ENCODE results near the gene SAP30BP. TPM values are rescaled to one million over a fixed set of nuclear protein-coding genes. Genes with fewer than 3 reads are reported as not detected.

SAP30BP gene
- total RNA-seq, 1 experiment from 2014 or later: 89.7 TPM

- Histone ChIP-seq H2BK120ac (ENCODE audit: low read depth, low read length, poor library complexity, severe bottlenecking) (no peak overlapping the region), H3K23me2 (ENCODE audit: insufficient read length, low read depth, low read length, poor library complexity, severe bottlenecking) (no peaks in the 10 kb centered on the region), H3K9me3 (ENCODE audit: control insufficient read depth, low read depth, low read length) (no peaks in the 10 kb centered on the region), H2AFZ (ENCODE audit: low read length) (no peak overlapping the region), H2BK20ac (ENCODE audit: low read depth, low read length, poor library complexity, severe bottlenecking) (no peak overlapping the region), H4K5ac (ENCODE audit: insufficient read length, low read depth, low read length) (no peak overlapping the region), H2BK15ac (ENCODE audit: low read depth, low read length) (no peak overlapping the region), H2BK12ac (ENCODE audit: insufficient read length, low read depth, low read length) (no peak overlapping the region), H3K18ac (ENCODE audit: insufficient read length, low read depth, low read length) (no peak overlapping the region), H2AK5ac (ENCODE audit: insufficient read length, low read length) (no peak overlapping the region), H4K91ac (ENCODE audit: insufficient read length, low read depth, low read length) (no peak overlapping the region), H3K4me2 (ENCODE audit: insufficient read depth, insufficient read length, low read length) (no peak overlapping the region), H3K4ac (ENCODE audit: low read depth, low read length) (no peak overlapping the region), H2BK5ac (ENCODE audit: insufficient read length, low read length) (no peak overlapping the region), H3K27ac (ENCODE audit: insufficient read length, low read depth, low read length) (no peak overlapping the region), H4K20me1 (ENCODE audit: control insufficient read depth, insufficient read depth, insufficient read length) (no peaks in the 10 kb centered on the region), H3K9ac (ENCODE audit: extremely low read depth, insufficient read length, low read length) (no peak overlapping the region), H3K79me2 (ENCODE audit: insufficient read depth, low read length) (no peaks in the 10 kb centered on the region), H3K79me1 (ENCODE audit: insufficient read depth, low read depth, low read length, poor library complexity, severe bottlenecking) (no peaks in the 10 kb centered on the region), H4K8ac (replicated peaks; ENCODE audit: insufficient read length, low read depth, low read length) (no peak overlapping the region), H3K4me1 (ENCODE audit: insufficient read depth, low read length) (no peaks in the 10 kb centered on the region; the same call in 1 of the 2 replicates), H3K56ac (ENCODE audit: insufficient read length, low read depth, low read length) (no peak overlapping the region), H3K14ac (ENCODE audit: insufficient read depth, low read length) (no peak overlapping the region; the same call in 1 of the 2 replicates), H3T11ph (ENCODE audit: low read length) (no peak overlapping the region), H3K23ac (ENCODE audit: insufficient read length, low read depth, low read length) (no peak overlapping the region), H3K27me3 (ENCODE audit: insufficient read depth, low read length) (no peaks in the 10 kb centered on the region)
- no peaks in the 10 kb centered on the region for H3K27me3 Mint-ChIP-seq (ENCODE audit: low read depth)
- H3K4me3 Mint-ChIP-seq: no peak overlapping the region; a peak in 2 of 5 replicates
- peaks cover 0 to 4% (median 0%) of the 10 kb centered on the region in 3 experiments; a peak in 1 of 7 replicates for H3K36me3 Mint-ChIP-seq (ENCODE audit: insufficient read depth in 1 of 3, low read depth in 3 of 3)
- no peak for TF ChIP-seq CTCF (conservative IDR thresholded peaks at IDR 0.05)
- peaks cover 16 to 24% of the 10 kb centered on the region in 2 experiments for H3K4me1 Mint-ChIP-seq
- H3K9me3 Mint-ChIP-seq: no peaks in the 10 kb centered on the region
- peak overlapping the region in 1 of 3 experiments; percentile 63; a peak in 2 of 7 replicates for H3K27ac Mint-ChIP-seq
- DNase-seq: no peak
- no CpG with 5 or more reads among the region's 20 CpGs for WGBS (ENCODE audit: extremely low coverage, insufficient read length, low lambda C conversion rate)
These were observed 32.2 kb upstream of the SAP30BP start for GRCh38 chr17:75634754-75635609.

Measured in H9 (cell line).